ENCODE measurements around the gene RBM34. TPM values are rescaled to one million over a fixed set of nuclear protein-coding genes. Genes with fewer than 3 reads are reported as not detected.

The RBM34 gene
- total RNA-seq, 4 donors from 2014 or later, result 38.7 to 60.0 (median 46.1) TPM

DNA sequence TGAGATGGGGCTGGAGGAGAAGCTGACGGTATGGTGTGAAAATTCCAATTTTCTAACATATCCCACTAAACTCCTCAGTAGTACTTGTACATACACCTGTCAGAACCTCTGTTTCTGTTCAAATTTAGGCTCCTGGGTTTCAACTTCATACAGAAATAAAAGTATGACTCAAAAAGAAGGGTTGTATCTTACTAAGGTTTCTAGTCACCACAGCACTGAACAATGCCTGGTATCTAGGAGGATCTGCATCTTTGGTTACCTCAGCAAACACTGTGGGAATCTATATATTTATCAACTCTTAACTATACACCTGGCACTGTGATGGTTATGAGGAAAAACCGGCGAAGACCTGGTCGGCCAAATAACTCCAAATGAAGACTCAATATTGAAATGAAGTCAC is 13.8 kb downstream of the RBM34 start:
- no peak for DNase-seq (ENCODE audit: low spot score in 2 of 2)
- TF ChIP-seq, protein P1, sequence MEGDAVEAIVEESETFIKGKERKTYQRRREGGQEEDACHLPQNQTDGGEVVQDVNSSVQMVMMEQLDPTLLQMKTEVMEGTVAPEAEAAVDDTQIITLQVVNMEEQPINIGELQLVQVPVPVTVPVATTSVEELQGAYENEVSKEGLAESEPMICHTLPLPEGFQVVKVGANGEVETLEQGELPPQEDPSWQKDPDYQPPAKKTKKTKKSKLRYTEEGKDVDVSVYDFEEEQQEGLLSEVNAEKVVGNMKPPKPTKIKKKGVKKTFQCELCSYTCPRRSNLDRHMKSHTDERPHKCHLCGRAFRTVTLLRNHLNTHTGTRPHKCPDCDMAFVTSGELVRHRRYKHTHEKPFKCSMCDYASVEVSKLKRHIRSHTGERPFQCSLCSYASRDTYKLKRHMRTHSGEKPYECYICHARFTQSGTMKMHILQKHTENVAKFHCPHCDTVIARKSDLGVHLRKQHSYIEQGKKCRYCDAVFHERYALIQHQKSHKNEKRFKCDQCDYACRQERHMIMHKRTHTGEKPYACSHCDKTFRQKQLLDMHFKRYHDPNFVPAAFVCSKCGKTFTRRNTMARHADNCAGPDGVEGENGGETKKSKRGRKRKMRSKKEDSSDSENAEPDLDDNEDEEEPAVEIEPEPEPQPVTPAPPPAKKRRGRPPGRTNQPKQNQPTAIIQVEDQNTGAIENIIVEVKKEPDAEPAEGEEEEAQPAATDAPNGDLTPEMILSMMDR (IDR thresholded peaks at IDR 0.05), result no peak
- no peak for TF ChIP-seq POLR2A (IDR thresholded peaks at IDR 0.05)
- 95% methylated on average over 4 of the region's 4 CpGs for WGBS, 2 donors
- intact Hi-C loops (cut with DNase I; ENCODE audit: low total_unique reads), result no loop called here
- no peak overlapping the region for H3K4me3 ChIP-seq (ENCODE audit: low read depth, poor library complexity, severe bottlenecking)

DNA sequence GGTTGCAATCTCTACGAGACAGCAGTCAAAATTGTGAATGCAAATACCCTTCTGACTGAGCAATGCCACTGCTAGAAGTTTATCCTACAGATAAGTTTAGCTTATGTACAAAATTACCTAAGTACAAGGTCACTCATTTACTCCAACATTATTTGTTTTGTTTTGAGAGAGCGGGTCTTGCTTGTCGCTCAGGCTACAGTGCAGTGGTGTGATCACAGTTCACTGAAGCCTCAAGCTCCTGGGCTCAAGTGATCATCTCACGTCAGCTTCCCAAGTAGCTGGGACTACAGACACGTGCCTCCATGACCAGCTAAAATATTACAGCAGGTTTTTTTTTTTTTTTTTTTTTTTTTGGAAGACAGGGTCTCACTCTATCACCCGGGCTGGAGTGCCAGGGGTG is 15.4 kb downstream of the RBM34 start:
- DNase-seq (ENCODE audit: low spot score in 2 of 2), result no peak
- TF ChIP-seq POLR2A (IDR thresholded peaks at IDR 0.05), result no peak
- TF ChIP-seq, protein P1 (IDR thresholded peaks at IDR 0.05), result no peak
- intact Hi-C loops (cut with DNase I; ENCODE audit: low total_unique reads), result no loop called here
- H3K4me3 ChIP-seq (ENCODE audit: low read depth, poor library complexity, severe bottlenecking), result no peak overlapping the region
- WGBS, 2 donors, result 88 to 91% methylated on average over 6 of the region's 6 CpGs

DNA sequence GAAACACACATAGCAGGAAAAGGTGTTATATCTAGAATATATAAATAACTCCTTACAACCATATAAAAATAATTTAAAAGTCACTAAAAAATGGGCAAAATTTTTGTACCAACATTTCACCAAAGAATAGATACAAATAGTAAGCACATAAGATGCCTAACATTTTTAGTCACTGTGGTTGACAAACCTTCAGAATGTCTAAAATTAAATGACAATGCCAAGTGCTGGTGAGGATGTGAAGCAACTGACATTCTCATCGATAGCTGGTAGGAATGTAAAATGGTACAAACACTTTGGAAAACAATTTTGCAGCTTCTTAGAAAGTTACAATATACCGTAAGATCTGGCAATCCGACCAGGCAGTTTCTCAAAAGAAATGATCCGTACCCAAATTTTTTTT is 18.1 kb downstream of the RBM34 start:
- 96 to 97% methylated on average over 4 of the region's 4 CpGs for WGBS, 2 donors
- intact Hi-C loops (cut with DNase I; ENCODE audit: low total_unique reads), result no loop called here
- TF ChIP-seq, protein P1 (IDR thresholded peaks at IDR 0.05), result no peak
- TF ChIP-seq POLR2A (IDR thresholded peaks at IDR 0.05), result no peak
- no peak for DNase-seq (ENCODE audit: low spot score in 2 of 2)
- H3K4me3 ChIP-seq (ENCODE audit: low read depth, poor library complexity, severe bottlenecking), result no peak overlapping the region

DNA sequence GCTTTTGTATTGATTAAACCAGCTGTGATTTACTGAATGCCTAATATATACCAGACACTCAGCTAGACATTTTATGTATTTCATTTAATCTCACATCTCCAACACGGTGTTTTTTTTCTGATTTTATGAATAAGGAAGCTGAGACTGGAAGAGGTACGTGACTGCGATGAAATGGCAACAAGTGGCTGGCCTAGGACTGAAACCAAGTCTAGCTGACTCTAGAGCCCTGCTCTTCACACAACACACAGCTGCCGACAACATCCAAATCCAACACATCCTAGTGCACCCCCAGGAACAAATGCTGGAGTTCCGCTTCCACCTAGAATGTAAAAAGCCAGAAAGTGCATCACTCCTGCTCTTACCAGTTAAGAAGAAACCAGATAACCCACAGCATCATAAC is 21.7 kb downstream of the RBM34 start:
- no peak for DNase-seq (ENCODE audit: low spot score in 2 of 2)
- WGBS, 2 donors, result 90 to 92% methylated on average over 5 of the region's 5 CpGs
- TF ChIP-seq, protein P1 (IDR thresholded peaks at IDR 0.05), result no peak
- no peak for TF ChIP-seq POLR2A (IDR thresholded peaks at IDR 0.05)
- intact Hi-C loops (cut with DNase I; ENCODE audit: low total_unique reads), result no loop called here
- no peak overlapping the region for H3K4me3 ChIP-seq (ENCODE audit: low read depth, poor library complexity, severe bottlenecking)

DNA sequence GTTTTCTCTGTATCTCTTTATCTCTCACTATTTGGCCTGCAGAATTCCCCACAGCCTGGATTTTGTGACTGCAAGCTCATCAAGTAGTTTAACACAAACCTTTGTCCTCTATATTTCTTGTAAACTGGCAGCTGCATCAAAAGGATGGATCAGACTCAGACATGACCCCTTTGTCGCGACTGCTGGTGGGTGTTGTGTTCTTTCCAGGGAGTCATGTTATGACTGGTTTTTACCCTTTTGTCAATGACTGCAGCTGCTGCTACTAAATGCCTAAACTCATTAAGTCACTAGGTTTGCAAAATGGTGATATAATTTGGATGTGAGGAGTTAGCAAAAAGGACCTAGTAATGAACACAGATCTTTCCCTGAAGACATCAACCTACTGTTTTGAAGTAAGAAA is 22.2 kb downstream of the RBM34 start:
- no peak for TF ChIP-seq POLR2A (IDR thresholded peaks at IDR 0.05)
- TF ChIP-seq, protein P1 (IDR thresholded peaks at IDR 0.05), result no peak
- intact Hi-C loops (cut with DNase I; ENCODE audit: low total_unique reads), result no loop called here
- H3K4me3 ChIP-seq (ENCODE audit: low read depth, poor library complexity, severe bottlenecking), result no peak overlapping the region
- WGBS, 2 donors, result 65 to 67% methylated on average over 2 of the region's 2 CpGs
- no peak for DNase-seq (ENCODE audit: low spot score in 2 of 2)

DNA sequence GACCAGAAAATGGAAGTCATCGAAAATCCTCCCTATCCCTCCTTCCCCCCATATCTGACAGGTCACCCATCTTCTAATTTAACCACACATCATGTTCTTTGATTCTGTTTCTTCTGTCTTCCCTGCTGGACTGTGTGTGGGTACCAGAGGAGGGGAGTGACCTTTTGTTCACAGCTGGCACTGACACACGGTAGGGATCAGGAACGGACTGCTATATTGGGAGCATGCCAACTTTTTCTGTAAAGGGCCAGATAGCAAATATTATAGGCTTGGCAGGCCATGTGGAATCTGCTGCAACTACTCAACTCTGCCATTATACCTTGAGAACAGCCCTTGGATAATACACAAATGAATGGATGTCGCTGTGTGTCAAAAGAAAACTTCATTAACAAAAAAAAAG is 24.9 kb downstream of the RBM34 start:
- intact Hi-C loops (cut with DNase I; ENCODE audit: low total_unique reads), result no loop called here
- TF ChIP-seq, protein P1 (IDR thresholded peaks at IDR 0.05), result no peak
- TF ChIP-seq POLR2A (IDR thresholded peaks at IDR 0.05), result no peak
- DNase-seq (ENCODE audit: low spot score in 2 of 2), result no peak
- no peak overlapping the region for H3K4me3 ChIP-seq (ENCODE audit: low read depth, poor library complexity, severe bottlenecking)
- WGBS, 2 donors, result 54 to 55% methylated on average over 4 of the region's 4 CpGs

All from lower leg skin (tissue), 4 donors.